ENCODE measurements around the gene CACNA1C. TPM values are rescaled to one million over a fixed set of nuclear protein-coding genes. Genes with fewer than 3 reads are reported as not detected.

CACNA1C gene
- polyA plus RNA-seq, 1 of the 3 experiments (the other 2 are of a cell fraction), result 1.5 TPM

DNA sequence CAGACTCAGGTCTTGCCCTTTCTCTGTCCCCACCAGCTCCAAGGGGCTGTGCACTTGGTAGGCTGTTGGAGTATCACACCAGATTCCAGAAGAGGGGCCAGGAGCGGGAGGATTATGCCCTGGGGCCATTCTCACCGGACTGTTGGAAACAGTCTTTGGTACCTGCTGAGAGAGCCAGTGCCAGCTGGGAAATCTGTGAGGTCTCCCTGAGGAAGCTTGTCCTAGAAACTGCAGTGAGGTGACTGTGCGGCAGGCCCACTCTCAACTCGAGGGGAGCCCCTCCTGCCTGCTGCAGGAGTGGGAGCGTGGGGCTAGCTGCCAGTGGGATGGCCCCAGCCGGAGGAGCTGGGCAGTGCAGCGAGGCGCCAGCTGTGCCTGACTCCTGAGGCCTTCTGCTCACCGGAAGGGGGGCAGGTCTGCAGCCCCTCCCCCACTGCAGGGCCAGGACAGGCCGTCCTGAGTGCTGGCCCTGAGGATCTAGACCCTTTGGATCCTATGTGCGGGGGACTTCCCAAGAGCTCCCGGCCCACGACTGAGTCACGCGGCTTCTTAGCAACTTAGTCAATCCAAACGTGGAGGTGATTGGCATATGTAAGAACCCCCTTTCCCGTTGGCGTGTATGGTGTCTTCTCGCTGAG lies 295.2 kb downstream of the CACNA1C start:
- H3K9me3 ChIP-seq, result no peaks in the 10 kb centered on the region
- H3K4me1 ChIP-seq (ENCODE audit: control insufficient read depth in 1 of 2, insufficient read depth in 2 of 2, low read depth in 1 of 2, low read length in 1 of 2), result peaks cover 0 to 19% of the 10 kb centered on the region in 2 experiments; a peak in 2 of 4 replicates
- H3K9ac ChIP-seq, result no peak overlapping the region
- H2AFZ ChIP-seq (ENCODE audit: low read depth), result no peak overlapping the region
- no peaks in the 10 kb centered on the region for H4K20me1 ChIP-seq (ENCODE audit: insufficient read depth)
- WGBS (ENCODE audit: low lambda C conversion rate), result 78% methylated on average over 10 of the region's 19 CpGs
- H3F3A ChIP-seq (replicated peaks; ENCODE audit: insufficient read depth), result no peaks in the 10 kb centered on the region
- no peaks in the 10 kb centered on the region for H3K36me3 ChIP-seq (replicated peaks in 1 of 2; ENCODE audit: control insufficient read depth in 1 of 2, insufficient read depth in 2 of 2, low read length in 1 of 2)
- POLR2A ChIA-PET, result interaction anchor here (0.7 kb wide), 1 partner anchor 8 kb away, joined by 4 read pairs; no protein-coding TSS in a partner anchor
- CTCF ChIA-PET, result interaction anchor here (1.8 kb wide), 1 partner anchor 13 kb away, joined by 7 read pairs; no protein-coding TSS in a partner anchor
- H3K9me2 ChIP-seq, result no peaks in the 10 kb centered on the region
- TF ChIP-seq GABPA (IDR thresholded peaks at IDR 0.05; ENCODE audit: low read depth) (no peak), EP300 (IDR thresholded peaks at IDR 0.05; ENCODE audit: borderline replicate concordance in 1 of 2, low read depth in 1 of 2, low read length in 1 of 2) (no peak), EZH2phosphoT487 (IDR thresholded peaks at IDR 0.05; ENCODE audit: borderline replicate concordance, low read depth) (no peak), ELF1 (IDR thresholded peaks at IDR 0.05) (no peak), CHD2 (IDR thresholded peaks at IDR 0.05; ENCODE audit: low read length, partially characterized antibody) (no peak), RXRA (IDR thresholded peaks at IDR 0.05; ENCODE audit: borderline replicate concordance, low read depth) (no peak), YY1 (IDR thresholded peaks at IDR 0.05; ENCODE audit: low read depth) (no peak), GATA2 (CRISPR knock-in tag; IDR thresholded peaks at IDR 0.05) (no peak), SIN3A (IDR thresholded peaks at IDR 0.05; ENCODE audit: borderline replicate concordance, low read depth, low read length) (no peak), MEF2A (IDR thresholded peaks at IDR 0.05; ENCODE audit: borderline replicate concordance, low read depth) (no peak), TAF1 (IDR thresholded peaks at IDR 0.05; ENCODE audit: borderline replicate concordance, low read depth, low read length) (no peak)
- TF ChIP-seq, protein P1, sequence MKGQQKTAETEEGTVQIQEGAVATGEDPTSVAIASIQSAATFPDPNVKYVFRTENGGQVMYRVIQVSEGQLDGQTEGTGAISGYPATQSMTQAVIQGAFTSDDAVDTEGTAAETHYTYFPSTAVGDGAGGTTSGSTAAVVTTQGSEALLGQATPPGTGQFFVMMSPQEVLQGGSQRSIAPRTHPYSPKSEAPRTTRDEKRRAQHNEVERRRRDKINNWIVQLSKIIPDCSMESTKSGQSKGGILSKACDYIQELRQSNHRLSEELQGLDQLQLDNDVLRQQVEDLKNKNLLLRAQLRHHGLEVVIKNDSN (IDR thresholded peaks at IDR 0.05; ENCODE audit: borderline replicate concordance, low read depth), result no peak
- TF ChIP-seq, protein P2, sequence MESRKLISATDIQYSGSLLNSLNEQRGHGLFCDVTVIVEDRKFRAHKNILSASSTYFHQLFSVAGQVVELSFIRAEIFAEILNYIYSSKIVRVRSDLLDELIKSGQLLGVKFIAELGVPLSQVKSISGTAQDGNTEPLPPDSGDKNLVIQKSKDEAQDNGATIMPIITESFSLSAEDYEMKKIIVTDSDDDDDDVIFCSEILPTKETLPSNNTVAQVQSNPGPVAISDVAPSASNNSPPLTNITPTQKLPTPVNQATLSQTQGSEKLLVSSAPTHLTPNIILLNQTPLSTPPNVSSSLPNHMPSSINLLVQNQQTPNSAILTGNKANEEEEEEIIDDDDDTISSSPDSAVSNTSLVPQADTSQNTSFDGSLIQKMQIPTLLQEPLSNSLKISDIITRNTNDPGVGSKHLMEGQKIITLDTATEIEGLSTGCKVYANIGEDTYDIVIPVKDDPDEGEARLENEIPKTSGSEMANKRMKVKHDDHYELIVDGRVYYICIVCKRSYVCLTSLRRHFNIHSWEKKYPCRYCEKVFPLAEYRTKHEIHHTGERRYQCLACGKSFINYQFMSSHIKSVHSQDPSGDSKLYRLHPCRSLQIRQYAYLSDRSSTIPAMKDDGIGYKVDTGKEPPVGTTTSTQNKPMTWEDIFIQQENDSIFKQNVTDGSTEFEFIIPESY (IDR thresholded peaks at IDR 0.05; ENCODE audit: borderline replicate concordance, low read depth), result no peak
- TF ChIP-seq, protein P3, sequence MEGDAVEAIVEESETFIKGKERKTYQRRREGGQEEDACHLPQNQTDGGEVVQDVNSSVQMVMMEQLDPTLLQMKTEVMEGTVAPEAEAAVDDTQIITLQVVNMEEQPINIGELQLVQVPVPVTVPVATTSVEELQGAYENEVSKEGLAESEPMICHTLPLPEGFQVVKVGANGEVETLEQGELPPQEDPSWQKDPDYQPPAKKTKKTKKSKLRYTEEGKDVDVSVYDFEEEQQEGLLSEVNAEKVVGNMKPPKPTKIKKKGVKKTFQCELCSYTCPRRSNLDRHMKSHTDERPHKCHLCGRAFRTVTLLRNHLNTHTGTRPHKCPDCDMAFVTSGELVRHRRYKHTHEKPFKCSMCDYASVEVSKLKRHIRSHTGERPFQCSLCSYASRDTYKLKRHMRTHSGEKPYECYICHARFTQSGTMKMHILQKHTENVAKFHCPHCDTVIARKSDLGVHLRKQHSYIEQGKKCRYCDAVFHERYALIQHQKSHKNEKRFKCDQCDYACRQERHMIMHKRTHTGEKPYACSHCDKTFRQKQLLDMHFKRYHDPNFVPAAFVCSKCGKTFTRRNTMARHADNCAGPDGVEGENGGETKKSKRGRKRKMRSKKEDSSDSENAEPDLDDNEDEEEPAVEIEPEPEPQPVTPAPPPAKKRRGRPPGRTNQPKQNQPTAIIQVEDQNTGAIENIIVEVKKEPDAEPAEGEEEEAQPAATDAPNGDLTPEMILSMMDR (IDR thresholded peaks at IDR 0.05), result no peak
- TF ChIP-seq, protein P4, sequence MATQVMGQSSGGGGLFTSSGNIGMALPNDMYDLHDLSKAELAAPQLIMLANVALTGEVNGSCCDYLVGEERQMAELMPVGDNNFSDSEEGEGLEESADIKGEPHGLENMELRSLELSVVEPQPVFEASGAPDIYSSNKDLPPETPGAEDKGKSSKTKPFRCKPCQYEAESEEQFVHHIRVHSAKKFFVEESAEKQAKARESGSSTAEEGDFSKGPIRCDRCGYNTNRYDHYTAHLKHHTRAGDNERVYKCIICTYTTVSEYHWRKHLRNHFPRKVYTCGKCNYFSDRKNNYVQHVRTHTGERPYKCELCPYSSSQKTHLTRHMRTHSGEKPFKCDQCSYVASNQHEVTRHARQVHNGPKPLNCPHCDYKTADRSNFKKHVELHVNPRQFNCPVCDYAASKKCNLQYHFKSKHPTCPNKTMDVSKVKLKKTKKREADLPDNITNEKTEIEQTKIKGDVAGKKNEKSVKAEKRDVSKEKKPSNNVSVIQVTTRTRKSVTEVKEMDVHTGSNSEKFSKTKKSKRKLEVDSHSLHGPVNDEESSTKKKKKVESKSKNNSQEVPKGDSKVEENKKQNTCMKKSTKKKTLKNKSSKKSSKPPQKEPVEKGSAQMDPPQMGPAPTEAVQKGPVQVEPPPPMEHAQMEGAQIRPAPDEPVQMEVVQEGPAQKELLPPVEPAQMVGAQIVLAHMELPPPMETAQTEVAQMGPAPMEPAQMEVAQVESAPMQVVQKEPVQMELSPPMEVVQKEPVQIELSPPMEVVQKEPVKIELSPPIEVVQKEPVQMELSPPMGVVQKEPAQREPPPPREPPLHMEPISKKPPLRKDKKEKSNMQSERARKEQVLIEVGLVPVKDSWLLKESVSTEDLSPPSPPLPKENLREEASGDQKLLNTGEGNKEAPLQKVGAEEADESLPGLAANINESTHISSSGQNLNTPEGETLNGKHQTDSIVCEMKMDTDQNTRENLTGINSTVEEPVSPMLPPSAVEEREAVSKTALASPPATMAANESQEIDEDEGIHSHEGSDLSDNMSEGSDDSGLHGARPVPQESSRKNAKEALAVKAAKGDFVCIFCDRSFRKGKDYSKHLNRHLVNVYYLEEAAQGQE (IDR thresholded peaks at IDR 0.05; ENCODE audit: low read depth, low read length), result no peak
- H3K79me2 ChIP-seq (ENCODE audit: insufficient read depth), result no peaks in the 10 kb centered on the region
- no peak overlapping the region for H3K4me2 ChIP-seq
- no peaks in the 10 kb centered on the region for H3K27me3 ChIP-seq (ENCODE audit: insufficient read depth)
- H3K27ac ChIP-seq (ENCODE audit: low read depth in 2 of 2, low read length in 1 of 2), result no peak overlapping the region
- no peak for DNase-seq
- no peak overlapping the region for H3K4me3 ChIP-seq (ENCODE audit: low read depth in 2 of 2, low read length in 1 of 2)
